Keratinocyte (primary cell): ENCODE results near the gene PAX2.

ENCODE experiments used
- EZH2 ChIP-seq: IDR thresholded peaks from one replicate; pipeline ENCODE4 v1.6.1; 2012; ENCODE audit warnings: inconsistent platforms, mild to moderate bottlenecking, low read length, moderate library complexity
- TF ChIP-seq, protein P1 (sequence below), 3 experiments: IDR thresholded peaks in 1 of 3; conservative IDR thresholded peaks in 1 of 3; optimal IDR thresholded peaks in 1 of 3; 2 replicates in 2 of 3; 3 replicates in 1 of 3; pipeline versions ENCODE3 to v1.5.1; 2011; ENCODE audit warnings: low read length in 3 of 3, mild to moderate bottlenecking in 3 of 3, moderate library complexity in 2 of 3, control low read depth in 1 of 3, inconsistent platforms in 1 of 3; ENCODE audit not compliant: insufficient read depth in 2 of 3; ENCODE audit errors: extremely low read depth in 1 of 3

DNA sequence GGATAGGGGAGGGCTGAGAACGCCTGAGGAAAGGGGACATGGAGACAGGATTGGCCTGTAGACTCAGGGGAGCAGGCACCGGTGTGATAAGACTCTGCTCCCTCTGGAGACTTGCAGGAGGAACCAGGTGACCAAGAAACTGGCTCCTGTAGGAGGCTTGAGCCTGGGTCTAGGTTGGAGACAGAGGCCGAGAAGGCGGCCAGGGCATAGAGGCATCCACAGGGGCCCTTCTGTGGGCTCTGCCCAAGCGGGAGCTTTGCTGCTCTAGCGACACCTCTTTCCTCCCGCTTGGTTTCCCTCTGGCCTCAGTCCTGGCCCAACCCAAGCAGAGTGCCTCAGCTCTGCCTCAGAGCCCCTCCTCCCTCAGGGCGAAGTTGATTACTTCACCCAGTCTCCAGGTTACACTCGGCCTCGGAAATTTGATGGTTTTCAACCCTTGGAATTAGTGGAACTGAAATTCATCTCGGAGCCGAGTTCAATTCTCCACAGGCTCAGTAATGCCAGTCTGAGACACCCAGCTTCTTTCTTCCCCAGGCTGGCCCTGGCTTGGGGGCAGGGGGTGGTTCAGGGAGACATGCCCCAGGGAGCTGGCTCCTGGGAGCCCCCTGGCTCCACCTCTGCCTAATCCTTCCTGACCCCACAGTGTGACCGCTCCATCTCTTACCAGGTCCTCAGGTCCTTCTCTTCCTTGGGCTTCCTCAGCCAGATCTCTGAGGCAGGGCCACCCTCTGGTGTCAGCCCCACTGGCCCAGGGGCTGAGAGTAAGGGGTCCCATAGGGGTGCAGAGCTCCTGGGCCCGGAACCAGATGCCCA is 60.4 kb downstream of the PAX2 start:
- no peak for TF ChIP-seq EZH2
- TF ChIP-seq, protein P1, sequence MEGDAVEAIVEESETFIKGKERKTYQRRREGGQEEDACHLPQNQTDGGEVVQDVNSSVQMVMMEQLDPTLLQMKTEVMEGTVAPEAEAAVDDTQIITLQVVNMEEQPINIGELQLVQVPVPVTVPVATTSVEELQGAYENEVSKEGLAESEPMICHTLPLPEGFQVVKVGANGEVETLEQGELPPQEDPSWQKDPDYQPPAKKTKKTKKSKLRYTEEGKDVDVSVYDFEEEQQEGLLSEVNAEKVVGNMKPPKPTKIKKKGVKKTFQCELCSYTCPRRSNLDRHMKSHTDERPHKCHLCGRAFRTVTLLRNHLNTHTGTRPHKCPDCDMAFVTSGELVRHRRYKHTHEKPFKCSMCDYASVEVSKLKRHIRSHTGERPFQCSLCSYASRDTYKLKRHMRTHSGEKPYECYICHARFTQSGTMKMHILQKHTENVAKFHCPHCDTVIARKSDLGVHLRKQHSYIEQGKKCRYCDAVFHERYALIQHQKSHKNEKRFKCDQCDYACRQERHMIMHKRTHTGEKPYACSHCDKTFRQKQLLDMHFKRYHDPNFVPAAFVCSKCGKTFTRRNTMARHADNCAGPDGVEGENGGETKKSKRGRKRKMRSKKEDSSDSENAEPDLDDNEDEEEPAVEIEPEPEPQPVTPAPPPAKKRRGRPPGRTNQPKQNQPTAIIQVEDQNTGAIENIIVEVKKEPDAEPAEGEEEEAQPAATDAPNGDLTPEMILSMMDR (optimal IDR thresholded peaks at IDR 0.05 in 1 of 3, IDR thresholded peaks at IDR 0.05 in 1 of 3, conservative IDR thresholded peaks at IDR 0.05 in 1 of 3; ENCODE audit: extremely low read depth in 1 of 3, insufficient read depth in 2 of 3, low read length in 3 of 3): no peak
